Measurements from ENCODE around the gene SRCIN1.

- TF ChIP-seq CTCF (IDR thresholded peaks at IDR 0.05) (no peak), POLR2AphosphoS5 (IDR thresholded peaks at IDR 0.05) (no peak), POLR2A (IDR thresholded peaks at IDR 0.05) (no peak)
Observed at GRCh38 chr17:38544839-38545209, 60.9 kb downstream of the SRCIN1 start.
